ENCODE measurements around the gene S100A8. TPM values are rescaled to one million over a fixed set of nuclear protein-coding genes. Genes with fewer than 3 reads are reported as not detected.

S100A8 gene
- total RNA-seq, 1 experiment from 2014 or later: 1.4 TPM

GRCh38 chr1:153387001-153387400 lies 3.9 kb downstream of the S100A8 start:
- Histone ChIP-seq H3K4me2 (ENCODE audit: low read length) (no peak overlapping the region), H3K4me3 (replicated peaks in 1 of 2; ENCODE audit: low read depth in 1 of 2, low read length in 2 of 2) (no peak overlapping the region), H2AFZ (ENCODE audit: low read depth, low read length, poor library complexity, severe bottlenecking) (no peak overlapping the region), H3K9me3 (ENCODE audit: control insufficient read depth in 1 of 2, insufficient read depth in 1 of 2, low read depth in 1 of 2, low read length in 2 of 2) (no peaks in the 10 kb centered on the region), H3K79me2 (ENCODE audit: insufficient read depth, low read length) (no peaks in the 10 kb centered on the region), H3K27me3 (ENCODE audit: insufficient read depth, low read length) (peaks cover 65% of the 10 kb centered on the region), H3K36me3 (ENCODE audit: control insufficient read depth in 1 of 2, insufficient read depth in 2 of 2, low read length in 2 of 2) (no peaks in the 10 kb centered on the region), H3K9ac (ENCODE audit: low read length) (no peak overlapping the region), H3K27ac (ENCODE audit: low read depth, low read length) (no peak overlapping the region), H4K20me1 (ENCODE audit: insufficient read depth) (no peaks in the 10 kb centered on the region), H3K4me1 (ENCODE audit: control insufficient read depth in 1 of 2, insufficient read depth in 2 of 2, low read length in 2 of 2) (no peaks in the 10 kb centered on the region), H3K9me2 (ENCODE audit: insufficient read depth) (no peaks in the 10 kb centered on the region)
- BruUV-seq (replicated peaks): no TSS peak
- POLR2A ChIA-PET: no interaction called here
- DNase-seq (ENCODE audit: low read depth, low spot score): no peak
- TF ChIP-seq FOSL1 (IDR thresholded peaks at IDR 0.05; ENCODE audit: low read depth) (no peak), YY1 (IDR thresholded peaks at IDR 0.05; ENCODE audit: extremely low read depth, insufficient replicate concordance, low read depth, low read length) (no peak)
- RAD21 ChIA-PET (ENCODE audit: low non-redundant PET in 1 of 2, low total read pairs in 2 of 2, uncharacterized antibody in 2 of 2, unreplicated experiment in 2 of 2): no interaction called here
- ATAC-seq: no peak
- CTCF ChIA-PET: no interaction called here
- intact Hi-C loops (cut with micrococcal nuclease): no loop called here

GRCh38 chr1:153386500-153386901 lies 4.4 kb downstream of the S100A8 start:
- Histone ChIP-seq H3K79me2 (ENCODE audit: insufficient read depth, low read length) (no peaks in the 10 kb centered on the region), H3K9ac (ENCODE audit: low read length) (no peak overlapping the region), H3K27ac (ENCODE audit: low read depth, low read length) (no peak overlapping the region), H3K9me3 (ENCODE audit: control insufficient read depth in 1 of 2, insufficient read depth in 1 of 2, low read depth in 1 of 2, low read length in 2 of 2) (no peaks in the 10 kb centered on the region), H3K4me1 (ENCODE audit: control insufficient read depth in 1 of 2, insufficient read depth in 2 of 2, low read length in 2 of 2) (no peaks in the 10 kb centered on the region), H3K4me3 (replicated peaks in 1 of 2; ENCODE audit: low read depth in 1 of 2, low read length in 2 of 2) (no peak overlapping the region), H3K27me3 (ENCODE audit: insufficient read depth, low read length) (peaks cover 60% of the 10 kb centered on the region), H3K36me3 (ENCODE audit: control insufficient read depth in 1 of 2, insufficient read depth in 2 of 2, low read length in 2 of 2) (no peaks in the 10 kb centered on the region), H2AFZ (ENCODE audit: low read depth, low read length, poor library complexity, severe bottlenecking) (no peak overlapping the region), H3K4me2 (ENCODE audit: low read length) (no peak overlapping the region), H3K9me2 (ENCODE audit: insufficient read depth) (no peaks in the 10 kb centered on the region), H4K20me1 (ENCODE audit: insufficient read depth) (no peaks in the 10 kb centered on the region)
- POLR2A ChIA-PET: no interaction called here
- RAD21 ChIA-PET (ENCODE audit: low non-redundant PET in 1 of 2, low total read pairs in 2 of 2, uncharacterized antibody in 2 of 2, unreplicated experiment in 2 of 2): no interaction called here
- intact Hi-C loops (cut with micrococcal nuclease): no loop called here
- ATAC-seq (no peak), DNase-seq (ENCODE audit: low read depth, low spot score) (no peak)
- TF ChIP-seq, protein P1, sequence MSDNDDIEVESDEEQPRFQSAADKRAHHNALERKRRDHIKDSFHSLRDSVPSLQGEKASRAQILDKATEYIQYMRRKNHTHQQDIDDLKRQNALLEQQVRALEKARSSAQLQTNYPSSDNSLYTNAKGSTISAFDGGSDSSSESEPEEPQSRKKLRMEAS (IDR thresholded peaks at IDR 0.05): no peak
- CTCF ChIA-PET: no interaction called here
- BruUV-seq (replicated peaks): no TSS peak

All from HCT116 (cell line).